Uterus (tissue), 4 donors: Measurements from ENCODE around the gene SPPL2C. TPM values are rescaled to one million over a fixed set of nuclear protein-coding genes. Genes with fewer than 3 reads are reported as not detected.

ENCODE experiments used
- DNase-seq, 2 donors: peaks; one replicate each; pipeline ENCODE4 v3.0.0-alpha.2; 2019 to 2020
- H3K27ac ChIP-seq, 2 donors: fragments of 200-600 bp; sonication (generic); 1 replicate in 1 of 2; 2 replicates in 1 of 2; pipeline ENCODE4 v1.5.1; 2016 to 2018
- H3K27me3 ChIP-seq, 2 donors: fragments of 200-600 bp; sonication (generic); one replicate each; pipeline ENCODE4 v1.5.1; 2018 to 2019; ENCODE audit warnings: control low read depth in 1 of 2
- H3K36me3 ChIP-seq, 2 donors: fragments of 200-600 bp; sonication (generic); one replicate each; pipeline ENCODE4 v1.5.1; 2019; ENCODE audit warnings: control low read depth in 1 of 2
- H3K4me1 ChIP-seq, 2 donors: fragments of 200-600 bp; sonication (generic); one replicate each; pipeline ENCODE4 v1.5.1; 2018 to 2019; ENCODE audit warnings: control low read depth in 1 of 2
- H3K4me3 ChIP-seq, 2 donors: fragments of 200-600 bp; sonication (generic); 1 replicate in 1 of 2; 2 replicates in 1 of 2; pipeline ENCODE4 v1.5.1; 2018 to 2019; ENCODE audit warnings: mild to moderate bottlenecking in 1 of 2
- H3K9me3 ChIP-seq, 2 donors: fragments of 200-600 bp; sonication (generic); one replicate each; pipeline ENCODE4 v1.5.1; 2019; ENCODE audit warnings: control low read depth in 1 of 2
- CTCF ChIP-seq, 4 experiments: fragments of 200-600 bp in 2 of 4; fragments of 450-650 bp in 2 of 4; sonication (generic) in 2 of 4; IDR thresholded peaks; one replicate each; pipeline ENCODE4 v1.5.1; 2016 to 2019; ENCODE audit warnings: antibody characterized with exemption in 4 of 4, mild to moderate bottlenecking in 2 of 4, moderate library complexity in 1 of 4
- POLR2A ChIP-seq, 2 donors: fragments of 450-650 bp; IDR thresholded peaks; one replicate each; pipeline ENCODE4 v1.6.1; 2016; ENCODE audit warnings: antibody characterized with exemption in 2 of 2, mild to moderate bottlenecking in 1 of 2, moderate library complexity in 1 of 2
- intact Hi-C: fragments of 100-400 bp; cut with DNase I; formaldehyde crosslinking; loops from one replicate; pipeline ENCODE4 v1.15.1; 2023; ENCODE audit warnings: low total_unique reads
- total RNA-seq, 4 donors: library from RNA; depleted of rRNA in 3 of 4; stranded (reverse); fragments of >200 nt in 3 of 4; gene quantifications; one replicate each; pipeline versions ENCODE4 v1.1.0 to v1.2.4, GENCODE V29; 2014 to 2023
- donor health status: DM: yes; HTN: yes; CAD: no.

SPPL2C gene
- total RNA-seq, 4 donors from 2014 or later, result not detected

GRCh38 chr17:45812102-45812501 lies 32.6 kb upstream of the SPPL2C start:
- Histone ChIP-seq H3K4me3 (no peak overlapping the region), H3K27me3 (no peaks in the 10 kb centered on the region), H3K27ac (no peak overlapping the region), H3K36me3 (no peaks in the 10 kb centered on the region), H3K4me1 (no peaks in the 10 kb centered on the region), H3K9me3 (no peaks in the 10 kb centered on the region)
- intact Hi-C loops, result no loop called here
- TF ChIP-seq POLR2A (IDR thresholded peaks at IDR 0.05), result no peak
- TF ChIP-seq CTCF (IDR thresholded peaks at IDR 0.05), result no peak
- DNase-seq, result no peak

- no peak for DNase-seq
- intact Hi-C loops, result no loop called here
- Histone ChIP-seq H3K27ac (no peak overlapping the region), H3K36me3 (no peaks in the 10 kb centered on the region), H3K27me3 (no peaks in the 10 kb centered on the region), H3K4me3 (no peak overlapping the region), H3K9me3 (no peaks in the 10 kb centered on the region), H3K4me1 (no peaks in the 10 kb centered on the region)
- TF ChIP-seq POLR2A (IDR thresholded peaks at IDR 0.05), result no peak
- TF ChIP-seq CTCF (IDR thresholded peaks at IDR 0.05), result no peak
These were observed 31.5 kb upstream of the SPPL2C start for GRCh38 chr17:45813048-45813725.

GRCh38 chr17:45814622-45815606 lies 29.8 kb upstream of the SPPL2C start:
- Histone ChIP-seq H3K9me3 (no peaks in the 10 kb centered on the region), H3K27ac (no peak overlapping the region), H3K4me3 (no peak overlapping the region), H3K27me3 (no peaks in the 10 kb centered on the region), H3K36me3 (no peaks in the 10 kb centered on the region), H3K4me1 (no peaks in the 10 kb centered on the region)
- no peak for DNase-seq
- TF ChIP-seq CTCF (IDR thresholded peaks at IDR 0.05) (no peak), POLR2A (IDR thresholded peaks at IDR 0.05) (no peak)
- intact Hi-C loops, result no loop called here

GRCh38 chr17:45815752-45816151 lies 28.9 kb upstream of the SPPL2C start:
- no peak overlapping the region for H3K4me3 ChIP-seq
- H3K4me1 ChIP-seq, result no peaks in the 10 kb centered on the region
- no peak for DNase-seq
- H3K36me3 ChIP-seq, result no peaks in the 10 kb centered on the region
- TF ChIP-seq POLR2A (IDR thresholded peaks at IDR 0.05) (no peak), CTCF (IDR thresholded peaks at IDR 0.05) (no peak)
- no peaks in the 10 kb centered on the region for H3K9me3 ChIP-seq
- no peak overlapping the region for H3K27ac ChIP-seq
- no peaks in the 10 kb centered on the region for H3K27me3 ChIP-seq
- intact Hi-C loops, result no loop called here

- no peak overlapping the region for H3K27ac ChIP-seq
- H3K27me3 ChIP-seq, result no peaks in the 10 kb centered on the region
- TF ChIP-seq CTCF (IDR thresholded peaks at IDR 0.05) (no peak), POLR2A (IDR thresholded peaks at IDR 0.05) (no peak)
- no peak overlapping the region for H3K4me3 ChIP-seq
- DNase-seq, result no peak
- H3K4me1 ChIP-seq, result no peaks in the 10 kb centered on the region
- H3K9me3 ChIP-seq, result no peaks in the 10 kb centered on the region
- intact Hi-C loops, result no loop called here
- no peaks in the 10 kb centered on the region for H3K36me3 ChIP-seq
These were observed 26.6 kb upstream of the SPPL2C start for GRCh38 chr17:45818041-45818440.
